ENCODE measurements around the gene DCAF4. TPM values are rescaled to one million over a fixed set of nuclear protein-coding genes. Genes with fewer than 3 reads are reported as not detected.

Gene DCAF4
- total and polyA plus RNA-seq, 2 donors (not counting 1 experiment from before 2014, with no cell fraction given), result 10.2 to 20.7 TPM

- no peak overlapping the region for H3K4me3 ChIP-seq (replicated peaks in 1 of 4; ENCODE audit: control extremely low read depth in 1 of 4, insufficient read depth in 1 of 4, low read depth in 3 of 4, low read length in 4 of 4)
- H3K27me3 ChIP-seq (ENCODE audit: control insufficient read depth, insufficient read depth, low read length), result no peaks in the 10 kb centered on the region
- no peaks in the 10 kb centered on the region for H3K4me1 ChIP-seq (ENCODE audit: control insufficient read depth, extremely low read depth, insufficient read depth, low read length)
- H3K79me2 ChIP-seq (ENCODE audit: control insufficient read depth, insufficient read depth, low read length), result no peaks in the 10 kb centered on the region
- H2AFZ ChIP-seq (ENCODE audit: low read length), result no peak overlapping the region
- peaks cover 20% of the 10 kb centered on the region for H3K36me3 ChIP-seq (ENCODE audit: control insufficient read depth, insufficient read depth, low read length)
- TF ChIP-seq EZH2 (IDR thresholded peaks at IDR 0.05; ENCODE audit: low read length, missing control alignments) (no peak), CTCF (conservative IDR thresholded peaks at IDR 0.05 in 1 of 2, IDR thresholded peaks at IDR 0.05 in 1 of 2; ENCODE audit: low read depth in 1 of 2, low read length in 2 of 2) (no peak)
- H3K27ac ChIP-seq (ENCODE audit: insufficient read depth, low read length), result no peak overlapping the region
- no peak for DNase-seq (ENCODE audit: low read depth in 2 of 2)
- no peaks in the 10 kb centered on the region for H3K9me3 ChIP-seq (ENCODE audit: control insufficient read depth, insufficient read depth, low read depth, low read length)
- no peak overlapping the region for H3K9ac ChIP-seq (ENCODE audit: insufficient read depth, low read length)
- H4K20me1 ChIP-seq (ENCODE audit: control insufficient read depth, extremely low read depth, insufficient read depth, low read length), result no peaks in the 10 kb centered on the region
- no peak overlapping the region for H3K4me2 ChIP-seq (ENCODE audit: extremely low read depth, insufficient read depth, low read length)
Measured at GRCh38 chr14:72974661-72975060, 48.4 kb downstream of the DCAF4 start.

DNA sequence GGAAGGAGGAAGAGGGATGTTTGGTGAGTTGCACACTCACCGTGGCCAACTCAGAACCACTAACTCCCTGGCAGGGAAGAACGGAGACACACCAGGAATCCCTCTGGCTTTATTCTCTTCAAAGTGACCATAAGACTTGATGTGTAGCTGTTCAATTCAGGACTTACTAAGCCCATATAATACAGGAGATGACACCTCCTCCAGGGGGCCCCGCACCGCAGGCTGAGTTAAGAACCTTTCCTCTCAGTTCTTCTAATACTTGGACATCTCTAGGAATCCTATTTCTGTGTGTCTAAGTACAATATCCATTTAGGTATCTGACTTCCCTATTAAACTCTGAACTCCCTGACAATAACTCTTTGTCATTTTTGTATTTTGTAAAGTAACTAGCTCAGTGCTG is 49.5 kb downstream of the DCAF4 start:
- no peak overlapping the region for H3K4me2 ChIP-seq (ENCODE audit: extremely low read depth, insufficient read depth, low read length)
- H3K27me3 ChIP-seq (ENCODE audit: control insufficient read depth, insufficient read depth, low read length), result no peaks in the 10 kb centered on the region
- no peak overlapping the region for H3K4me3 ChIP-seq (replicated peaks in 1 of 4; ENCODE audit: control extremely low read depth in 1 of 4, insufficient read depth in 1 of 4, low read depth in 3 of 4, low read length in 4 of 4)
- TF ChIP-seq CTCF (conservative IDR thresholded peaks at IDR 0.05 in 1 of 2, IDR thresholded peaks at IDR 0.05 in 1 of 2; ENCODE audit: low read depth in 1 of 2, low read length in 2 of 2) (no peak), EZH2 (IDR thresholded peaks at IDR 0.05; ENCODE audit: low read length, missing control alignments) (no peak)
- H3K4me1 ChIP-seq (ENCODE audit: control insufficient read depth, extremely low read depth, insufficient read depth, low read length), result no peaks in the 10 kb centered on the region
- no peak overlapping the region for H2AFZ ChIP-seq (ENCODE audit: low read length)
- H3K79me2 ChIP-seq (ENCODE audit: control insufficient read depth, insufficient read depth, low read length), result no peaks in the 10 kb centered on the region
- no peak overlapping the region for H3K9ac ChIP-seq (ENCODE audit: insufficient read depth, low read length)
- no peaks in the 10 kb centered on the region for H3K9me3 ChIP-seq (ENCODE audit: control insufficient read depth, insufficient read depth, low read depth, low read length)
- H3K36me3 ChIP-seq (ENCODE audit: control insufficient read depth, insufficient read depth, low read length), result peaks cover 14% of the 10 kb centered on the region
- no peaks in the 10 kb centered on the region for H4K20me1 ChIP-seq (ENCODE audit: control insufficient read depth, extremely low read depth, insufficient read depth, low read length)
- DNase-seq (ENCODE audit: low read depth in 2 of 2), result no peak
- no peak overlapping the region for H3K27ac ChIP-seq (ENCODE audit: insufficient read depth, low read length)

- Histone ChIP-seq H3K79me2 (ENCODE audit: control insufficient read depth, insufficient read depth, low read length) (no peaks in the 10 kb centered on the region), H3K4me1 (ENCODE audit: control insufficient read depth, extremely low read depth, insufficient read depth, low read length) (no peaks in the 10 kb centered on the region), H3K9ac (ENCODE audit: insufficient read depth, low read length) (no peak overlapping the region), H4K20me1 (ENCODE audit: control insufficient read depth, extremely low read depth, insufficient read depth, low read length) (no peaks in the 10 kb centered on the region), H3K27me3 (ENCODE audit: control insufficient read depth, insufficient read depth, low read length) (no peaks in the 10 kb centered on the region), H3K27ac (ENCODE audit: insufficient read depth, low read length) (no peak overlapping the region), H3K36me3 (ENCODE audit: control insufficient read depth, insufficient read depth, low read length) (peaks cover 12% of the 10 kb centered on the region), H2AFZ (ENCODE audit: low read length) (no peak overlapping the region), H3K4me2 (ENCODE audit: extremely low read depth, insufficient read depth, low read length) (no peak overlapping the region), H3K9me3 (ENCODE audit: control insufficient read depth, insufficient read depth, low read depth, low read length) (no peaks in the 10 kb centered on the region), H3K4me3 (replicated peaks in 1 of 4; ENCODE audit: control extremely low read depth in 1 of 4, insufficient read depth in 1 of 4, low read depth in 3 of 4, low read length in 4 of 4) (no peak overlapping the region)
- TF ChIP-seq EZH2 (IDR thresholded peaks at IDR 0.05; ENCODE audit: low read length, missing control alignments) (no peak), CTCF (conservative IDR thresholded peaks at IDR 0.05 in 1 of 2, IDR thresholded peaks at IDR 0.05 in 1 of 2; ENCODE audit: low read depth in 1 of 2, low read length in 2 of 2) (no peak)
- DNase-seq (ENCODE audit: low read depth in 2 of 2), result no peak
Measured at GRCh38 chr14:72978856-72979255, 52.6 kb downstream of the DCAF4 start.
